ENCODE measurements around the gene PTPRK.

DNA sequence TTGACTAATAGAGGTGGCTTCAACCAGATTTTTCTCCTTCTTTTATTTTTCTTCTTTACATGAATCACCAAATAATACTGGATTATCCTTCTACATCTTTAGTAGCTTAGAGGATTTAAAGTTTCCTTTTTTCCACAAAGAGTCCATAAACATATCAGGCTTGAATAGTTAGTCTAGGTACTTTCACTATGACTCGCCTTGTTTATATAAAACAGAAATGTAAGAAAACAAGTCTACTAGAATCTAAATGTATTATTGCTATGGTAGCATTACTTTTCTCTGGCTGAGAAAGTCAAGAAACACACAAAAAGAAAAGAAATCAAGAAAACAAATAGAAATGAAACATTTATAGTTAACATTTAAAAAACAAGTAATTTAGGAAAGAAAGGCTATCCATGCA, 215.2 kb downstream of the PTPRK start:
- TF ChIP-seq, protein P1, sequence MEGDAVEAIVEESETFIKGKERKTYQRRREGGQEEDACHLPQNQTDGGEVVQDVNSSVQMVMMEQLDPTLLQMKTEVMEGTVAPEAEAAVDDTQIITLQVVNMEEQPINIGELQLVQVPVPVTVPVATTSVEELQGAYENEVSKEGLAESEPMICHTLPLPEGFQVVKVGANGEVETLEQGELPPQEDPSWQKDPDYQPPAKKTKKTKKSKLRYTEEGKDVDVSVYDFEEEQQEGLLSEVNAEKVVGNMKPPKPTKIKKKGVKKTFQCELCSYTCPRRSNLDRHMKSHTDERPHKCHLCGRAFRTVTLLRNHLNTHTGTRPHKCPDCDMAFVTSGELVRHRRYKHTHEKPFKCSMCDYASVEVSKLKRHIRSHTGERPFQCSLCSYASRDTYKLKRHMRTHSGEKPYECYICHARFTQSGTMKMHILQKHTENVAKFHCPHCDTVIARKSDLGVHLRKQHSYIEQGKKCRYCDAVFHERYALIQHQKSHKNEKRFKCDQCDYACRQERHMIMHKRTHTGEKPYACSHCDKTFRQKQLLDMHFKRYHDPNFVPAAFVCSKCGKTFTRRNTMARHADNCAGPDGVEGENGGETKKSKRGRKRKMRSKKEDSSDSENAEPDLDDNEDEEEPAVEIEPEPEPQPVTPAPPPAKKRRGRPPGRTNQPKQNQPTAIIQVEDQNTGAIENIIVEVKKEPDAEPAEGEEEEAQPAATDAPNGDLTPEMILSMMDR (IDR thresholded peaks at IDR 0.05) = no peak
- no peak for TF ChIP-seq POLR2A (IDR thresholded peaks at IDR 0.05)
